GM12878 (cell line): ENCODE results near the gene YRDC. TPM values are rescaled to one million over a fixed set of nuclear protein-coding genes. Genes with fewer than 3 reads are reported as not detected.

ENCODE experiments used
- ATAC-seq: fragments of 200-7000 bp; cut with Tn5 transposase; 3 replicates; pipeline ENCODE4 v1.9.1; 2020; ENCODE audit warnings: mild to moderate bottlenecking, moderate library complexity
- BruUV-seq: library from RNA; stranded (reverse); fragments of 400-500 nt; replicated peaks from 2 replicates; lab custom pipeline; 2021; lab: Mats Ljungman, UMichigan
- CTCF ChIA-PET: fragments of 300-600 bp; sonication (Branson Sonifier 250); formaldehyde crosslinking; extraction: SDS; loops from one replicate; lab custom pipeline; 2021; ENCODE audit warnings: inconsistent platforms; lab: Yijun Ruan, JAX
- POLR2A ChIA-PET: fragments of 350-600 bp; formaldehyde crosslinking; extraction: SDS; loops from one replicate; lab custom pipeline; 2021; ENCODE audit warnings: inconsistent platforms; lab: Charles Lee
- RAD21 ChIA-PET: fragments of 300-600 bp; sonication (Branson Sonifier 250); formaldehyde crosslinking; loops from one replicate; lab custom pipeline; 2023; ENCODE audit warnings: antibody characterized with exemption; ENCODE audit not compliant: unreplicated experiment; lab: Charles Lee
- SMC1A ChIA-PET: fragments of 300-600 bp; sonication (Branson Sonifier 250); formaldehyde crosslinking; loops from one replicate; lab custom pipeline; 2023; ENCODE audit not compliant: unreplicated experiment, uncharacterized antibody; lab: Charles Lee
- DNase-seq: peaks from one replicate; pipeline ENCODE4 v3.0.0-alpha.2; 2011; ENCODE audit warnings: low read depth, low spot score
- FAIRE-seq: peaks from 3 replicates; lab custom pipeline; 2011; peaks lifted over from hg19 to GRCh38; lab: Jason Lieb, UNC
- H2AFZ ChIP-seq: 2 replicates; pipeline ENCODE4 v1.6.0; 2011; ENCODE audit warnings: low read depth, low read length, control low read depth; ENCODE audit not compliant: control insufficient read depth
- H3K27ac ChIP-seq: 2 replicates; pipeline ENCODE4 v1.5.1; 2011; ENCODE audit warnings: control low read depth; ENCODE audit not compliant: control insufficient read depth, insufficient read depth
- H3K27me3 ChIP-seq, 2 experiments: replicated peaks in 1 of 2; 2 replicates each; pipeline versions ENCODE4 v1.6.0 to v1.6.1; 2011; ENCODE audit warnings: low read length in 1 of 2; ENCODE audit not compliant: control insufficient read depth in 2 of 2, insufficient read depth in 2 of 2
- H3K36me3 ChIP-seq, 2 experiments: 2 replicates each; pipeline ENCODE4 v1.5.1; 2011; ENCODE audit warnings: low read length in 1 of 2; ENCODE audit not compliant: control insufficient read depth in 2 of 2, insufficient read depth in 2 of 2
- H3K4me1 ChIP-seq: 2 replicates; pipeline ENCODE4 v1.6.1; 2011; ENCODE audit warnings: mild to moderate bottlenecking, low read length, moderate library complexity, mixed read lengths; ENCODE audit not compliant: control insufficient read depth, insufficient read depth
- H3K4me2 ChIP-seq: 2 replicates; pipeline ENCODE4 v1.6.0; 2011; ENCODE audit warnings: control low read depth; ENCODE audit not compliant: control insufficient read depth, insufficient read depth
- H3K4me3 ChIP-seq: fragments of 200-600 bp; sonication (generic); 2 replicates; pipeline ENCODE4 v1.5.1; 2016
- H3K79me2 ChIP-seq: 2 replicates; pipeline ENCODE4 v1.6.0; 2011; ENCODE audit warnings: low read length; ENCODE audit not compliant: control insufficient read depth, insufficient read depth
- H3K9ac ChIP-seq: 2 replicates; pipeline ENCODE4 v1.8.0; 2011; ENCODE audit warnings: low read length, control low read depth, mixed read lengths; ENCODE audit not compliant: control insufficient read depth, insufficient read depth
- H3K9me3 ChIP-seq: replicated peaks from 3 replicates; pipeline ENCODE4 v1.5.1; 2011; ENCODE audit warnings: mild to moderate bottlenecking, low read length; ENCODE audit not compliant: control insufficient read depth, insufficient read depth
- H4K20me1 ChIP-seq: 2 replicates; pipeline ENCODE4 v1.6.0; 2011; ENCODE audit not compliant: control insufficient read depth, insufficient read depth
- MAX ChIP-seq: IDR thresholded peaks from 2 replicates; pipeline ENCODE4 v1.6.1; 2012; ENCODE audit warnings: low read depth, low read length, improper control_type of control experiment
- PBX3 ChIP-seq: IDR thresholded peaks from 2 replicates; pipeline ENCODE4 v1.6.1; 2011; ENCODE audit warnings: mild to moderate bottlenecking, low read depth, low read length, moderate library complexity; ENCODE audit not compliant: insufficient replicate concordance
- RUNX3 ChIP-seq: IDR thresholded peaks from 2 replicates; pipeline ENCODE4 v1.6.1; 2012; ENCODE audit warnings: low read length, inconsistent platforms
- STAT3 ChIP-seq: IDR thresholded peaks from 2 replicates; pipeline ENCODE4 v1.6.1; 2011; ENCODE audit warnings: low read depth, low read length, improper control_type of control experiment
- YBX1 ChIP-seq: fragments of 450-650 bp; IDR thresholded peaks from 2 replicates; pipeline ENCODE4 v1.6.1; 2016; ENCODE audit warnings: antibody characterized with exemption
- ZBTB33 ChIP-seq: fragments of 450-650 bp; IDR thresholded peaks from 2 replicates; pipeline ENCODE4 v1.6.1; 2017; ENCODE audit warnings: mild to moderate bottlenecking
- WGBS: methylation state at CpG from one replicate; pipeline ENCODE4 v1.1.6; 2016; ENCODE audit warnings: low lambda C conversion rate; ENCODE audit not compliant: insufficient replicate concordance, insufficient coverage; ENCODE audit errors: missing lambda C conversion rate; 5-methylcytosine and 5-hydroxymethylcytosine counted together
- in situ Hi-C: fragments of 300-500 bp; cut with MboI; formaldehyde crosslinking; loops from 9 replicates; pipeline ENCODE4 v1.14.3; 2018; ENCODE audit warnings: mixed read lengths
- intact Hi-C: fragments of 100-400 bp; cut with micrococcal nuclease; formaldehyde crosslinking; loops from one replicate; pipeline ENCODE4 v1.14.2; 2022; ENCODE audit not compliant: unreplicated experiment
- polyA plus RNA-seq, 11 experiments: library from polyadenylated mRNA; depleted of rRNA in 4 of 11; unstranded in 6 of 11; stranded (reverse) in 5 of 11; fragments of >200 nt; fragmentation: Nextera tagmentation in 4 of 11; fragmentation: Illumina TruSeq in 1 of 11; extraction: Ambion mirVana in 4 of 11; extraction: Trizol in 1 of 11; gene quantifications; 1 replicate in 1 of 11; 2 replicates in 10 of 11; pipeline versions ENCODE4 v1.2.1 to v1.2.3, GENCODE V29; 2011 to 2016; ENCODE audit warnings: inconsistent platforms in 2 of 11, missing spikeins in 2 of 11, low read depth in 1 of 11
- total RNA-seq, 4 experiments: library from RNA; depleted of rRNA in 3 of 4; stranded (reverse); fragments of >200 nt in 3 of 4; fragmentation: Illumina TruSeq in 1 of 4; extraction: Trizol in 1 of 4; gene quantifications; 2 replicates each; pipeline versions ENCODE4 v1.2.1 to v1.2.3, GENCODE V29; 2013 to 2021

The YRDC gene
- total and polyA plus RNA-seq, 10 of the 15 experiments (the other 5 are each of a cell fraction or from before 2014, with no cell fraction given), result 2.9 to 36.2 (median 19.3) TPM

- DNase-seq (no peak), ATAC-seq (no peak), FAIRE-seq (no peak)
- no peak overlapping the region for H3K9ac ChIP-seq
- RAD21 ChIA-PET, result interaction anchor here (2.3 kb wide), 1 partner anchor 9 kb away, joined by 12 read pairs; the partner anchor contains the start of gene MTF1
- H2AFZ ChIP-seq, result no peak overlapping the region
- BruUV-seq, result no TSS peak
- no peak overlapping the region for H3K27ac ChIP-seq
- H3K9me3 ChIP-seq, result no peaks in the 10 kb centered on the region
- H3K36me3 ChIP-seq, result peaks cover 0 to 8% of the 10 kb centered on the region in 2 experiments; a peak in 3 of 4 replicates
- CTCF ChIA-PET, result interaction anchor here (0.5 to 2.9 kb wide), 7 partner anchors 10 to 1115 kb away, joined by 3 to 18 read pairs (median 4); partner anchors contain the start of genes C1orf122, MTF1 and YRDC
- intact Hi-C loops, result no loop called here
- no peak overlapping the region for H3K4me2 ChIP-seq
- SMC1A ChIA-PET, result interaction anchor here (0.6 to 1.8 kb wide), 8 partner anchors 8 to 245 kb away, joined by 3 to 5 read pairs (median 3); partner anchors contain the start of gene MTF1
- H3K4me3 ChIP-seq, result no peak overlapping the region
- H3K27me3 ChIP-seq, result no peaks in the 10 kb centered on the region
- in situ Hi-C loops, result no loop called here
- peaks cover 59% of the 10 kb centered on the region for H3K79me2 ChIP-seq
- POLR2A ChIA-PET, result interaction anchor here (0.6 to 2.2 kb wide), 6 partner anchors 8 to 165 kb away, joined by 3 to 13 read pairs (median 5); partner anchors contain the start of genes C1orf122, MTF1 and YRDC
- peaks cover 10% of the 10 kb centered on the region for H3K4me1 ChIP-seq
- 87% methylated on average over 6 of the region's 6 CpGs for WGBS
- TF ChIP-seq ZBTB33 (no peak), PBX3 (no peak), RUNX3 (no peak), STAT3 (no peak), YBX1 (no peak), MAX (no peak)
- H4K20me1 ChIP-seq, result no peaks in the 10 kb centered on the region
Observed at GRCh38 chr1:37850352-37850955, 42.4 kb upstream of the YRDC start.
